Lower leg skin (tissue), 4 donors: ENCODE data around the gene FBXW9. TPM values are rescaled to one million over a fixed set of nuclear protein-coding genes. Genes with fewer than 3 reads are reported as not detected.

Experiments used
- DNase-seq, 2 donors: peaks; one replicate each; pipeline ENCODE4 v3.0.0-alpha.2; 2019; ENCODE audit warnings: low spot score in 2 of 2
- H3K4me3 ChIP-seq: fragments of 200-600 bp; sonication (generic); 2 replicates; pipeline ENCODE4 v1.5.1; 2017; ENCODE audit warnings: mild to moderate bottlenecking, low read depth; ENCODE audit not compliant: poor library complexity, severe bottlenecking
- CTCF ChIP-seq, 3 donors: fragments of 450-650 bp; IDR thresholded peaks; one replicate each; pipeline ENCODE4 v1.5.1; 2016; ENCODE audit warnings: antibody characterized with exemption in 3 of 3, mild to moderate bottlenecking in 3 of 3, moderate library complexity in 2 of 3
- POLR2A ChIP-seq, 2 donors: fragments of 450-650 bp; IDR thresholded peaks; one replicate each; pipeline ENCODE4 v1.6.1; 2016 to 2017; ENCODE audit warnings: antibody characterized with exemption in 2 of 2, mild to moderate bottlenecking in 1 of 2, moderate library complexity in 1 of 2
- WGBS, 2 donors: methylation state at CpG; one replicate each; pipeline ENCODE4 v1.1.5; 2018; 5-methylcytosine and 5-hydroxymethylcytosine counted together
- intact Hi-C: fragments of 100-400 bp; cut with DNase I; formaldehyde crosslinking; loops from one replicate; pipeline ENCODE4 v1.15.0; 2023; ENCODE audit warnings: low total_unique reads
- total RNA-seq, 4 donors: library from RNA; depleted of rRNA; stranded (reverse); fragments of >200 nt; gene quantifications; one replicate each; pipeline ENCODE4 v1.1.0, GENCODE V29; 2016

The FBXW9 gene
- 10 to 100 TPM in 3 of 4 donors, 1 to 10 TPM in 1; 7.2 to 21.4 (median 13.1) TPM for total RNA-seq

GRCh38 chr19:12696366-12697335 is at the start of gene FBXW9:
Gene FBXW9, minus strand, starts transcription at chr19:12696631. Its CDS starts 50 bp downstream, at chr19:12696581.
- peak within 1 kb of the TSS; percentile 57 for H3K4me3 ChIP-seq
- intact Hi-C loops: no loop called here
- TF ChIP-seq POLR2A (IDR thresholded peaks at IDR 0.05) (no peak), CTCF (IDR thresholded peaks at IDR 0.05) (no peak)
- WGBS, 2 donors: 7 to 9% methylated on average over 44 to 48 of the region's 59 CpGs
- peak; percentile 96 to 100 for DNase-seq

- TF ChIP-seq CTCF (IDR thresholded peaks at IDR 0.05) (no peak), POLR2A (IDR thresholded peaks at IDR 0.05) (no peak)
- intact Hi-C loops: no loop called here
- H3K4me3 ChIP-seq: no peak overlapping the region
- no peak for DNase-seq
- WGBS, 2 donors: 76 to 79% methylated on average over 15 to 22 of the region's 22 CpGs
These were observed 48.9 kb upstream of the FBXW9 start for GRCh38 chr19:12745166-12745897.

- intact Hi-C loops: no loop called here
- WGBS, 2 donors: 12% methylated on average over 9 to 13 of the region's 13 CpGs
- H3K4me3 ChIP-seq: peak overlapping the region; percentile 67
- no peak for DNase-seq
- TF ChIP-seq POLR2A (IDR thresholded peaks at IDR 0.05) (no peak), CTCF (IDR thresholded peaks at IDR 0.05) (no peak)
These were observed 41.5 kb upstream of the FBXW9 start for GRCh38 chr19:12737835-12738351.

GRCh38 chr19:12736995-12737834 is 40.8 kb upstream of the FBXW9 start, which contains the start of gene GET3:
Gene GET3, plus strand, starts transcription at chr19:12737497. Its CDS starts 9 bp downstream, at chr19:12737506.
- H3K4me3 ChIP-seq: peak within 1 kb of the TSS; percentile 67
- TF ChIP-seq POLR2A (IDR thresholded peaks at IDR 0.05): no peak
- TF ChIP-seq CTCF (IDR thresholded peaks at IDR 0.05): no peak
- intact Hi-C loops: no loop called here
- WGBS, 2 donors: 0% methylated on average over 27 to 29 of the region's 29 CpGs
- peak; percentile 97 for DNase-seq
